PC-3 (cell line): ENCODE measurements around the gene LSG1.

ENCODE experiments used
- CTCF ChIP-seq: fragments of 300-600 bp; sonication (generic); conservative IDR thresholded peaks from 2 replicates; pipeline ENCODE4 v1.5.1; 2017; ENCODE audit warnings: antibody characterized with exemption, low read depth, mild to moderate bottlenecking, low read length
- EZH2 ChIP-seq: fragments of 300-600 bp; sonication (generic); IDR thresholded peaks from one replicate; pipeline ENCODE4 v1.6.1; 2017; ENCODE audit warnings: antibody characterized with exemption, mild to moderate bottlenecking, low read length; ENCODE audit not compliant: unreplicated experiment

- TF ChIP-seq EZH2 (no peak), CTCF (no peak)
Measured at GRCh38 chr3:194672876-194673275, 885 bp upstream of the LSG1 start.
